H1 (cell line): ENCODE results near the gene TMBIM4. TPM values are rescaled to one million over a fixed set of nuclear protein-coding genes. Genes with fewer than 3 reads are reported as not detected.

ENCODE experiments used
- CTCF ChIP-seq, 3 experiments: IDR thresholded peaks; 1 replicate in 2 of 3; 2 replicates in 1 of 3; pipeline versions ENCODE4 v1.5.1 to v1.6.1; 2011; ENCODE audit warnings: low read length in 3 of 3, mild to moderate bottlenecking in 3 of 3, inconsistent platforms in 2 of 3, low read depth in 1 of 3, moderate library complexity in 1 of 3; ENCODE audit not compliant: insufficient read depth in 1 of 3; ENCODE audit errors: control extremely low read depth in 1 of 3
- FOSL1 ChIP-seq: IDR thresholded peaks from 2 replicates; pipeline ENCODE4 v1.6.1; 2011; ENCODE audit warnings: mild to moderate bottlenecking, low read depth, low read length, moderate library complexity; ENCODE audit not compliant: insufficient read depth
- POLR2AphosphoS5 ChIP-seq: IDR thresholded peaks from 2 replicates; pipeline ENCODE4 v1.6.1; 2011; ENCODE audit warnings: low read depth, low read length
- RXRA ChIP-seq: IDR thresholded peaks from 2 replicates; pipeline ENCODE4 v1.6.1; 2011; ENCODE audit warnings: low read depth, mild to moderate bottlenecking, low read length, moderate library complexity; ENCODE audit not compliant: insufficient read depth
- TBP ChIP-seq: IDR thresholded peaks from 2 replicates; pipeline ENCODE4 v1.6.1; 2011; ENCODE audit warnings: low read depth, low read length, improper control_type of control experiment
- polyA plus RNA-seq, 7 experiments: library from polyadenylated mRNA; depleted of rRNA in 3 of 7; stranded (reverse) in 5 of 7; unstranded in 2 of 7; fragments of >200 nt in 5 of 7; fragments of 200-250 nt in 2 of 7; gene quantifications; 1 replicate in 5 of 7; 2 replicates in 1 of 7; 4 replicates in 1 of 7; pipeline versions ENCODE4 v1.2.1 to v1.2.3, GENCODE V29; 2011 to 2013; ENCODE audit warnings: missing spikeins in 2 of 7, mixed read lengths in 2 of 7
- total RNA-seq: library from RNA; stranded (reverse); fragmentation: NEBNext Ultra II Directional; extraction: Animal tissue kit (Norgen Biotek cat#: 25700); gene quantifications from 2 replicates; pipeline ENCODE4 v1.2.1, GENCODE V29; 2021
- TF ChIP-seq, protein P1 (sequence below): IDR thresholded peaks from 2 replicates; pipeline ENCODE4 v1.6.1; 2011; ENCODE audit warnings: low read depth, mild to moderate bottlenecking, low read length; ENCODE audit not compliant: insufficient read depth

The TMBIM4 gene
- total and polyA plus RNA-seq, 2 of the 8 experiments (the other 6 are each of a cell fraction or from before 2014, with no cell fraction given) = 12.8 to 46.6 TPM

- no peak for TF ChIP-seq CTCF (IDR thresholded peaks at IDR 0.05; ENCODE audit: control extremely low read depth in 1 of 3, insufficient read depth in 1 of 3, low read depth in 1 of 3, low read length in 3 of 3)
- TF ChIP-seq, protein P1, sequence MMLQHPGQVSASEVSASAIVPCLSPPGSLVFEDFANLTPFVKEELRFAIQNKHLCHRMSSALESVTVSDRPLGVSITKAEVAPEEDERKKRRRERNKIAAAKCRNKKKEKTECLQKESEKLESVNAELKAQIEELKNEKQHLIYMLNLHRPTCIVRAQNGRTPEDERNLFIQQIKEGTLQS = no peak
- TF ChIP-seq POLR2AphosphoS5 = no peak
- no peak for TF ChIP-seq FOSL1
- TF ChIP-seq RXRA = no peak
- no peak for TF ChIP-seq TBP
Observed at GRCh38 chr12:66092559-66093269, 77.1 kb downstream of the TMBIM4 start (continued).
